ENCODE measurements around the gene NEK11. TPM values are rescaled to one million over a fixed set of nuclear protein-coding genes. Genes with fewer than 3 reads are reported as not detected.

Gene NEK11
- total RNA-seq, 1 donor from 2014 or later, result 16.9 TPM

- intact Hi-C loops (cut with DNase I), result no loop called here
- ATAC-seq, result no peak
- DNase-seq (ENCODE audit: low spot score), result no peak
Measured at GRCh38 chr3:131260525-131260924, 233.8 kb downstream of the NEK11 start.

GRCh38 chr3:131261104-131261503, 234.4 kb downstream of the NEK11 start:
- intact Hi-C loops (cut with DNase I), result no loop called here
- no peak for ATAC-seq
- no peak for DNase-seq (ENCODE audit: low spot score)

- DNase-seq (ENCODE audit: low spot score) (no peak), ATAC-seq (no peak)
- intact Hi-C loops (cut with DNase I), result no loop called here
Measured at GRCh38 chr3:131275556-131275955, 248.9 kb downstream of the NEK11 start.

GRCh38 chr3:131277836-131278497, 251.3 kb downstream of the NEK11 start:
- intact Hi-C loops (cut with DNase I), result no loop called here
- ATAC-seq (no peak), DNase-seq (ENCODE audit: low spot score) (no peak)

- no peak for ATAC-seq
- intact Hi-C loops (cut with DNase I), result no loop called here
- no peak for DNase-seq (ENCODE audit: low spot score)
Measured at GRCh38 chr3:131279577-131279976, 252.9 kb downstream of the NEK11 start.

- intact Hi-C loops (cut with DNase I), result no loop called here
- no peak for DNase-seq (ENCODE audit: low spot score)
- no peak for ATAC-seq
Measured at GRCh38 chr3:131282379-131282778, 255.7 kb downstream of the NEK11 start.

GRCh38 chr3:131282967-131283366, 256.3 kb downstream of the NEK11 start:
- DNase-seq (ENCODE audit: low spot score) (no peak), ATAC-seq (no peak)
- intact Hi-C loops (cut with DNase I), result no loop called here

- ATAC-seq, result no peak
- intact Hi-C loops (cut with DNase I), result no loop called here
- DNase-seq (ENCODE audit: low spot score), result no peak
Measured at GRCh38 chr3:131283862-131284261, 257.2 kb downstream of the NEK11 start.

GRCh38 chr3:131284302-131284701, 257.6 kb downstream of the NEK11 start:
- intact Hi-C loops (cut with DNase I), result no loop called here
- ATAC-seq (no peak), DNase-seq (ENCODE audit: low spot score) (no peak)

GRCh38 chr3:131285456-131285855, 258.8 kb downstream of the NEK11 start:
- intact Hi-C loops (cut with DNase I), result no loop called here
- DNase-seq (ENCODE audit: low spot score) (no peak), ATAC-seq (no peak)

GRCh38 chr3:131299836-131300235, 273.2 kb downstream of the NEK11 start:
- no peak for DNase-seq (ENCODE audit: low spot score)

GRCh38 chr3:131303848-131304247, 277.2 kb downstream of the NEK11 start:
- ATAC-seq, result no peak
- intact Hi-C loops (cut with DNase I), result no loop called here

More at GRCh38 chr3:131299836-131300235, 273.2 kb downstream of the NEK11 start:
- no peak for ATAC-seq
- intact Hi-C loops (cut with DNase I), result no loop called here

GRCh38 chr3:131304890-131305289, 278.2 kb downstream of the NEK11 start:
- no peak for DNase-seq (ENCODE audit: low spot score)
- intact Hi-C loops (cut with DNase I), result no loop called here
- ATAC-seq, result no peak

More at GRCh38 chr3:131303848-131304247, 277.2 kb downstream of the NEK11 start:
- DNase-seq (ENCODE audit: low spot score), result no peak

GRCh38 chr3:131306242-131306641, 279.6 kb downstream of the NEK11 start:
- intact Hi-C loops (cut with DNase I), result no loop called here
- ATAC-seq, result no peak

GRCh38 chr3:131314318-131314717, 287.6 kb downstream of the NEK11 start:
- DNase-seq (ENCODE audit: low spot score), result no peak
- no peak for ATAC-seq
- intact Hi-C loops (cut with DNase I), result no loop called here

More at GRCh38 chr3:131306242-131306641, 279.6 kb downstream of the NEK11 start:
- DNase-seq (ENCODE audit: low spot score), result no peak

- no peak for ATAC-seq
- intact Hi-C loops (cut with DNase I), result no loop called here
- no peak for DNase-seq (ENCODE audit: low spot score)
Measured at GRCh38 chr3:131315162-131315561, 288.5 kb downstream of the NEK11 start.

- DNase-seq (ENCODE audit: low spot score) (no peak), ATAC-seq (no peak)
- intact Hi-C loops (cut with DNase I), result no loop called here
Measured at GRCh38 chr3:131317667-131318066, 291.0 kb downstream of the NEK11 start.

- no peak for DNase-seq (ENCODE audit: low spot score)
- ATAC-seq, result no peak
- intact Hi-C loops (cut with DNase I), result no loop called here
Measured at GRCh38 chr3:131323014-131323413, 296.3 kb downstream of the NEK11 start.

GRCh38 chr3:131323792-131324191, 297.1 kb downstream of the NEK11 start:
- DNase-seq (ENCODE audit: low spot score) (no peak), ATAC-seq (no peak)
- intact Hi-C loops (cut with DNase I), result no loop called here

- DNase-seq (ENCODE audit: low spot score), result no peak
- no peak for ATAC-seq
- intact Hi-C loops (cut with DNase I), result no loop called here
Measured at GRCh38 chr3:131324923-131325322, 298.2 kb downstream of the NEK11 start.

- intact Hi-C loops (cut with DNase I), result no loop called here
- DNase-seq (ENCODE audit: low spot score) (no peak), ATAC-seq (no peak)
Measured at GRCh38 chr3:131326307-131326706, 299.6 kb downstream of the NEK11 start.

Data from sciatic nerve (tissue), 2 donors.